AML-193 (cell line): ENCODE results near the gene GPANK1.
"Not testable (repeated sequence)": the region's sequence is repeated elsewhere in the genome, so short reads cannot be mapped to it uniquely, and the experiment has no call there.

Source experiments
- DNase-seq, 2 experiments: peaks; one replicate each; lab custom pipeline; 2025; lab: John Stamatoyannopoulos, UW

Gene GPANK1

DNA sequence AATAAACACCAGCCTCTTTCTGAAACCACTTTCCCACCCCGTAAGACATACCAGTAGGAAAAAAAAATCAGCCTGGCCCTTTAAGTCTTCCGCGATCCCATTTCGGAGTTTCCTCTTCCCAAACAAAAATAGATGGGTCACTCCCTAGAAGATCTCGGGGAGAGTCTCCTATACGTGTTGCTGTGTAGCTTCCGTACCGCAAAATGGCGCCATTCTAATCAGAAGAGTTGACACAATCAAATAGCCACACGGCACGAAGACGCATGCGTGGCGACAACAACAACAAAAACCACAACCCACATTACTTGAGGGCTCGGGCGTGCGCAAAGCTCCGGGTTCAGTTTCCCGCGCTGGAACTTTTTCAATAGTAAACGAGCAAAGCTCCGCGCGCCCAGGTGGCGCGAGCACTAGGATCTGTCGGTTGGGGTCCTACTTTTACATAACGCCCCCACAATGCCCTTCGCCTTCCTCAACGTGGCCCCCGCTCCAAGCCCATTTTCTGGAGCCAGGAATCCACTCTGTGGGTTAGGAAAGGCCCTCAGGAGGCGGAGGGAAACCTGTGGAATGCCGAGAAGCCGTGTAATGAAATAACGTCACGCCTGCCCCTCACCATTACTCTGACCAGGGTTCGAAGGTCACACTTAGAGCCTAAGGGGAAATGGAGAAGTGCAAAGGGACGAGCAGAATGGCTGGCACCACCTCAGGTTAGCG, at the start of gene GPANK1:
GPANK1 (minus strand) TSS at position 208 of the 711 bp plus-strand sequence. CDS start 519 bp downstream, outside the sequence.
- DNase-seq: peak; percentile 95 to 98

DNA sequence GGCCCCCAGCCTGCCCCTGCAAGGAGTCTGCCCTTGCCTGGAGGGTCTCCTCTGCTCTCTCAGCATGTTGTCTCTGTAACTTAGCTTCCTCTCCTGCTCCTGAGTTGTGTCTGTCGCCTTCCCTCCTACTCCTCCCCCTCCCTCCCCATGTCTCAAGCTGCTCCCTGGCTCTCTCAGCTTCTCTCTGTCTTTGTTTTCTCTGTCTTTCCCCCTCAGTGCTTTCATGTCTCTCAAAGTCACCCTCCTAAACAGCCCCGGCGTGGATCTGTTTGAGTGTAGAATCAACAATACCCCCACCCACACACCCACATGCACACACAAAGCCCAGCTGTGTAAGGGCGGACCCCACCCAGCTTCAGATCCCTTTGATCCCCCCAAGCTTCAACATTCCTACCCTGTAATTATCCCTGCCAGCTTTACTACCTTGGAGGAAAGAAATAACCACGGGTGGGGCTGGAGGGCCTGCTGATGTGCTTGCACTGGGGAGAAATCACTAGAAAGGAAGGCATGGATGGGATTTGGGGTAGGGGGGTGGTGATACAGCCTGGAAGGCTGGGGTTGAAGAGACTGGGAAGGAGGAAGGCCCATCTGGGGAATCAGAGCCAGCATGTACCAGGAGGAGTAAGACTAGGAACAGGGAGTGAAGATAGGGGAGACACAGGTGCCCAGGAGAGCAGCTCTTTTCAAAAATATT, 49.3 kb upstream of the GPANK1 start:
- no peak for DNase-seq

DNA sequence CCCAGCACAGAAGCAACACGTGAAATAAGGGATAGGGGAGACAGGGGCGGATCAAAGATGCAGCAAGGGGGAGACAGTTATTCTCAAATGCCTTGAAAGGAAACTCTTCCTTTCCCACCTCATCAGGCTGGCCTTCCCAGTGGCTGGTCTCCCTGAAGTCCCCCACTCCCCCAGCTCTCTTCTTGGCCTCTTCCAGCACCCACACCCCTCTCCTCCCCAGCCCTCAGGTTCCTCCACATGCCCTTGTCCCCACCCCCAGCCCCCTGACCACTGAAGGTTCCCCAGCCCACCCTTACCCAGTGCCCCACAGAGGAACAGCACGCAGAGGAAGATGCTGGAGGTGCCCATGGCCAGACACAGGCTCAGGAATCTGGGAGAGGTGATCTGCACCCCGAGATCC, 48.7 kb upstream of the GPANK1 start:
- DNase-seq: no peak

DNA sequence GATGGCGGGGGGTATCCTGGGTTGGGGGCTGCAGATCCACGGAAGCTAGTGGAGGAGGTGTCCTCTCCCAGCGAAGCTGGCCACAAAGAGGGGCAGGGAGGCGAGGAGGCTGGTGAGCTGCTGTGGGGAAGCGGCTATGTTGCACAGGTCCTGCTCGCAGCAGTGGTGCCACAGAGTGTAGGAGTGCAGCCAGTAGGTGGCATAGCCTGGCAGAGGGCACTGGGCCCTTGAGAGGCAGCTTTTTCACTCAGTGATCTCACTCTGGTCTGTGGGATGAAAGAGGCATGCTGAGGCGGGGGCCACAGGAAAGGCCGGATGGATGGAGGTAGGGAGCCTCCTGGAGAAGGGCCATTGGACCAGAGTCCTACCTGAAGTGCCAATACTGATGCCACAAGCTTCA, 47.5 kb upstream of the GPANK1 start:
- DNase-seq: peak; percentile 40 to 48

DNA sequence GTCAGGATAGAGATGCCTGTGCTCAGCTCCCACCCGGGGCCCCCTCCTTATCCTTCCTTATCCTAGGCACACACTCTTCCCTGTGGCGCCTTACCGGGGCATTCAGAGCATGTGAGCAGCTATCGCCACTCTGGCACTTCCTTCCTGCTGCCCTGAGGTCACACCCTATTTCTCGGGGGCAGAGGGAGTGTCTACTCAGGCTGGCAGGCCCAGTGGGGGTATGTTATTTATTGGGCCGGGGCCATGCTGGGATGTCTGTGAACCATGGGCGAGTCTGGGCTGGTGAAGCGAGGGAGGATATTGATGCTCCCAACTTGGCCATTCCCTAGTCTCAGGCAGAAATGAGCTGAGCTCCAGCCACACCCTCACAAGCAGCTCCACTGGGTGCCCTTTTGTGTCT, 46.4 kb upstream of the GPANK1 start:
- DNase-seq: peak; percentile 22 to 31

DNA sequence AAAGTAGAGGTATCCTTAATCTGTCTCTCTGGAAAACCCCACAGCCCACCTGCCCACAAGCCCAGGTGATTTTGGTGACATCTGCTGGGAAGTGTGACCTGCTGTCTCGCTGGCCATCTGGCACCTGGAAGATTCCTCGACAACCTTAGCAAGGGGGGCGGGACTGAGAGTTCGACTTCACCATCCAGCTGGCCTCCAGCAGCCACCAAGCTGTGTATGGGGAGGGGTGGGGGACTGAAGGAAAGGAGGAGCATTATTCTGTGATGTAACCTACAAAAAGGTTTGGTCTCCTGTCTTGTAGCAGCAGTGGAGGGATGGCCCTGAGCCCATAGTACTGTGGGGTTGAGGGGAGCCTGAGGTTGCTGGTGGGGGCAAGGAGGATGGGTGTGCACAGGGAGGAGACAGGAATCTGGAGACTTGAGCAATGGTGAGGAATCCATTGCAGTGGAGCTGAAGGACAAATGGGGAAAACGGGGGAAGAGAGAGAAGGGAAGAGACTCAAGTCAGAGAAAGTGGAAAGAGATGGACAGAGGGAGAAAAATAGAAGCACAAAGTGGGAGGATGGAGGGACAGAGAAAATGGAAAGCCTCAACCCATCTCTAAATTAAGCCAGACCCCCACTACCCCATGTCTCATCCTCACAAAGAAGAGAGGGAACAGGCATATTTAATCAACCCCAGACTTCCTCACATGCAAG, 45.9 kb upstream of the GPANK1 start:
- no peak for DNase-seq

DNA sequence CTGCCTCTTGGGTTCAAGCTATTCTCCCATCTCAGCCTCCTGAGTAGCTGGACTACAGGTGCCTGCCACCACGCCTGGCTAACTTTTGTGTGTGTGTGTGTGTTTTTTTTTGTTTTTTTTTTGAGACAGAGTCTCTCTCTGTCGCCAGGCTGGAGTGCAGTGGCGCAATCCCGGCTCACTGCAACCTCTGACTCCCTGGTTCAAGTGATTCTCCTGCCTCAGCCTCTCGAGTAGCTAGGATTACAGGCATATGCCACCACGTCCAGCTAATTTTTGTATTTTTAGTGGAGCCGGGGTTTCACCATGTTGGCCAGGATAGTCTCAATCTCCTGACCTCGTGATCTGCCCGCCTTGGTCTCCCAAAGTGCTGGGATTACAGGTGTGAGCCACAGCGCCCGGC, 44.4 kb upstream of the GPANK1 start:
- DNase-seq: not testable (repeated sequence)

DNA sequence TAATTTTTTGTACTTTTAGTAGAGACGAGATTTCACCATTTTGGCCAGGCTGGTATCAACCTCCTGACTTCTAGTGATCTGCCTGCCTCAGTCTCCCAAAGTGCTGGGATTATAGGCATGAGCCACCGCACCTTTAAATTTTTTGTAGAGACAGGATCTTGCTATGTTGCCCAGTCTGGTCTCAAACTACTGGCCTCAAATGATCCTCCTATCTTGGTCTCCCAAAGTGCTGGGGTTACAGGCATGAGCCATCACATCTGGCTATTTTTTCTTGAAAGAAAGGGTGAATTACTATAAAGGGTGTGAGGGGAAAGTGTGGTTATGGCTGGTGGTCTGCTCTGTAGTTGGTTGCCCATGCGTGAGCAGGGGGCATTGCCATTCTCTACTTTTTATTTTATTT, 43.4 kb upstream of the GPANK1 start:
- DNase-seq: no peak

DNA sequence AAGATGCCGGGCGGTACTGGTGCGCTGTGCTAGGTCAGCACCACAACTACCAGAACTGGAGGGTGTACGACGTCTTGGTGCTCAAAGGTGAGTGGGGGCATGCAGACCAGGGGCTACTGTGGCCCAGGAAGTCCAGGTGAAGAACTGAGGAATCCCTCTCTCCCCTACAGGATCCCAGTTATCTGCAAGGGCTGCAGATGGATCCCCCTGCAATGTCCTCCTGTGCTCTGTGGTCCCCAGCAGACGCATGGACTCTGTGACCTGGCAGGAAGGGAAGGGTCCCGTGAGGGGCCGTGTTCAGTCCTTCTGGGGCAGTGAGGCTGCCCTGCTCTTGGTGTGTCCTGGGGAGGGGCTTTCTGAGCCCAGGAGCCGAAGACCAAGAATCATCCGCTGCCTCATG, 42.9 kb upstream of the GPANK1 start:
- DNase-seq: no peak

DNA sequence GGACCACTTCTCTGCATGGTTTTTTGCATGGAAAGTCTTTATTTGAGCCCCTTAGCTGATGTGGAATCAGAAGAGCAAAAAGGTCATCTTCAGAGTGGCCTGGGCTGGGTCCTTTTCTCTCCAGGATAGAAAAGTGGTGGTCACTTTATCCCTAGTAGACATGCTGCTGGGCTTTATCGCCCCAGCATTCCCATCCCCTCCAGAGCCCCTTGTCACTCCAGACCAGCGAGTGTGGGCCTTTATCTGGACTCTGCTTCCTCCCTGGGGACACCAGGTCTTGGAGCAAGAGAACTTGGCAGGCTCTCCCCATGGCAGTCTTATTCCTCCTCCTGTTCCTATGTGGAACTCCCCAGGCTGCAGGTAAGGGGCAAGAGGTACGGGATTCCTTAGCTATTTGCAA, 41.8 kb upstream of the GPANK1 start, which contains the start of gene LY6G6F:
LY6G6F (plus strand) TSS at position 268 of the 400 bp plus-strand sequence; CDS start at position 309, 41 bp downstream.
- no peak for DNase-seq

DNA sequence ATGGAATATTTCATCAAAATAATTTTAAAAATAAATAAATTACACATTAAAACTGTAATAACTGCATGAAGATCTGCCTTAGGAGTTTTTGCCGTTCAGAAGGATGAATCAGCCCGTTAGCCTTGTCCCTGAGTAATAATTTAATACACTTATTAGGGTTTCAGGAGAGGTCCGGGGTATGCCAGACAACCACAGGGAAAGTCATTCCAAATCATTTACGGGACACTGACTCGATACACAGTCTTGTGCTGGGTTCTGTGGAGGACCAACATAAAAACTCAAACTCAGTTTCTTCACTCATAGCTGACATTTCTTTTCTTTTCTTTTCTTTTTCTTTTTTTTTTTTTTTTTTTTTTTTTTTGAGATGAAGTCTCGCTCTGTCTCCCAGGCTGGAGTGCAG, 41.1 kb upstream of the GPANK1 start:
- DNase-seq: no peak

DNA sequence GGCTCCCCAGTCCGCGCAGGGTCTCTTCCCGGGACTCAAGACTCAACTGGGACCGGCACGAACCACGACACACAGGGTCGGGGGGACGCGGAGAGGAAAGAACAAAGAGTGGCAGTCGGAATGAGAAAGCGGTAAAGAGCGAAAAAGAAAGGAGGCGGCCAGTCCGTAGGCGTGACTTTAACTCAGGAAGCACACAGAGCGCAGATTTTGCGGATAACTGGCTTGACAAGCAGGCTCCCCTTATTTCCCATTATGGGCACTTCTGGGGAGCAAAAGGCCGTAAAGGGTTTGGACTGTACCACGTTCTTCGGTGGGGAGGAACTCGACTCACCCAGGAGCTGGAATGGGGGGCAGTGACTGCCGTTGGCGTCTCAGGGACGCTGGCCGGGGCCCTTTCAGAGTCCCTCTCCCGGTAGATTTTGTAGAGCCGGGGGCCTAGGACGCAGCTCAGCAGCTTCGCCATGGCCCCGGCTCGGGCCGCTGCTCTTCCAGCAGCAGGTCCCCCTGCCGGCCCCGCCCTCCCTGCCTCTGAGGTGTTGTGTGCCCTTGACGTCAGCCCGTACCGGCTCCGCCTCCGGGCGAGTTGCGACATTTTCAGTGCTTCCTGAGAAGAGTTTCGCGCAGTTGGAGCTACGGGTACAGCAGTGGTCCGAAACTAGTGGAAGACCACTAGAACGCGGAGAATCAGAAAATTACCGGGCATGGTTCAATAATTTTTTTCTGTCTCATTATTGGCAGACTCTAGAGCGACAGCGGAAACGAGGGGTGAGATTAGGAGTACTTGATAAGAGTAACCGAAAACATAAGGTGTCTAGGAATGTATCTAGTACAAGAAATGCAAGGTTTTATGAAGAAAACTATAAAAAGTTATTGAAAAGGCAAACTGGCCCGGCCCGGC, 38.3 kb upstream of the GPANK1 start, which contains the start of gene ABHD16A:
ABHD16A (minus strand) TSS at position 506 of the 898 bp plus-strand sequence; CDS start at position 463, 43 bp downstream.
- peak; percentile 99 for DNase-seq

DNA sequence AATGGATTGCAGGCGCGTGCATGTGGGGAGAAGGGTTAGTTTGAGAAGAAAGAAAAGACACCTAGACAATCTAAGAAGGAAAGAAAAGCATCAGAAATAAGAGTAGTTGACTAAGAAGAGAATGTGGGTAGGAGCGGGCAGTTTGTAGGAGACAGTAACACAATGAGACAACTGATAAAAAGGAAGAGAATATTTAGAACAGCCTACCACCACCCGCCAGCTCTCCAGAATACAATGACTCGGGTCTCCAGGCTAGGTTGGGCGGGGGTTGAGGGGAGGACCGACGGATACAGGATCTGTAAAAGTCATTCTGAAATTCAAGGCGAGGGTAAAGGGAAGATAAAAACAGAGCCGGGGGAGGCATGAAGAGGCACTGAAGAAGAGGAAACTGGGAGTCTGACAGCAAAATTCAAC, 37.6 kb upstream of the GPANK1 start:
- peak in 1 of 2 experiments; percentile 70 for DNase-seq

DNA sequence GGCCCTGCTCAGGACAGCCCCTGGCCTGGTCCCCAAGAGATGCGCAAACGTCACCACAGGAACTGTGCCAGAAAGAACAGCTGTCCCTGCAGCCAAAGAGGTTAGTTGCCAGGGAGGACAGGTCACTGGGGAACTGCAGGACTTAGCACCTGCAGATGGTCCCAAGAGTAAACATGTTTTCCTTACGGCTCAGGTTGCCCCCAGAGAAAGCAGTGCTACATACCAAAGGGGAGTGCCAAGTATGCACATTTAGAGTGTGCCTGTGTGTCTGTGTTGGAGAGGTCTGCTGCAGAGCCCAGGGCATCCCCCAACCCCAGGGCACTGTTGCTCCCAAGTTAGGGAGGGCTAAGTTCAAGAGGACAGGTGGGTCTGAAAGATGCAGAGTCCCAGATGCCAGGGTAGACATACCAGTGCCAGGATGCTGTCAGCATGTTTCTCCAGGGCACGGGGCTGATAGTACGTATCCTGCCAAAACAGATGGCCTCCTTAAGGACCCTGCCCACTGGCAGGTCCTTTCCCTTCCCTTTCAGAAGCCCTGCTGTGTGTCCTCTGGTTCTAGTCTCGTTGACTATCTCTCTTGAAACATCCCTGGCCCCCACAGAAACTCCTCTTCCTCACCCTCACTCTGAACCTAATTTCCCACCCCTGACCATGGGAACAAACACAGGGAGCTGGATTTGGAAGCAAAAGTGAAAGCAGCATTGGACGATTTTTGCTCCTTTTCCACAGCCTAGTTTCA, 37.0 kb upstream of the GPANK1 start:
- no peak for DNase-seq

DNA sequence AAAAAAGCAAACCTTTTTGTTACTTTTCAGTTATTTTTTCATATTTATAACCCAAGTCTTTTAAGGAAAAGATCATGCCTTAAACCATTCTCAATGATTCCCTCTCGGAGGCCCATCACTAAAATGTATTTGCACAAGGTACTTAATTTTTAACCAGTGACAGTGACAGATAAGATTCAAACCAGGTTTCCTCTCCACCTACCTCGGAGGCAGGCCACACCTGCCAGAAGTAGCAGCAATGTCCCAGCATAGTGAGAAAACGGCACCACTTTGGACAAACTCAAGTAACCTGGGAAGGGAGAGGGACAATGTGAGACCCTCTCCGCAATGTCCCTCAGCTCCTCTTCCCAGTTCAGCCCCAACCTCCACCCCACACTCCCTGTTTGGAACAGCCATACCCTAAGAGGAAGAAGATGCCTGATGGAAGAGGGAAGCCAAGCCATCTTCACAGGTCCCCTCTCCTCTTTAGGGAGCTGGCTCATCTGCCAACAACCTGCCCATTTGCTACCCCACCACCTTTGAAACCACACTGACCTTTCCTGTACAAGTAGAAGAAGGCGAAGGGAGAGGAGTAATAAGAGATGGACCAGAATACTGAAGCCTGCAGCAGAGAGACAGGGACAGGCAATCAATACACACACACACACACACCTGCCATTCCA, 36.1 kb upstream of the GPANK1 start:
- no peak for DNase-seq

DNA sequence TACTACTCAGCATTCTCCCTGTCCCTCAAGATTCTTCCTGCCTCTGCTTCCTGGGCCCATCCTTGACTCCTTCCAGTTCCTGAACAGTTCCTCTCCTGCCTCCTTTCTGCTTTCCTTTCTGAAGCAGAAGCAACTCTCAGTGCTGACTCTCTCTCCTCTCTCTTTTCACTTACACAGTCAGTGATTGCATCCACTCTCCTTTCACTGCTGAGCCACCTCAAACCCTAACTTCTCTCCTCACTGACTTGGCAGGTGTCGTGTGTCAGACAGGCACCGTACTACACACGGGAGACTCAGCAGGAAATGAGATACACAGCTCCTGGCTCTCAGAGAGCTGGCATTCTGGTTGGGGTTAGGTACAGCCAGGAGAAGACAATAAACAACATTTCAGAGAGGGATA, 32.8 kb upstream of the GPANK1 start:
- DNase-seq: no peak

DNA sequence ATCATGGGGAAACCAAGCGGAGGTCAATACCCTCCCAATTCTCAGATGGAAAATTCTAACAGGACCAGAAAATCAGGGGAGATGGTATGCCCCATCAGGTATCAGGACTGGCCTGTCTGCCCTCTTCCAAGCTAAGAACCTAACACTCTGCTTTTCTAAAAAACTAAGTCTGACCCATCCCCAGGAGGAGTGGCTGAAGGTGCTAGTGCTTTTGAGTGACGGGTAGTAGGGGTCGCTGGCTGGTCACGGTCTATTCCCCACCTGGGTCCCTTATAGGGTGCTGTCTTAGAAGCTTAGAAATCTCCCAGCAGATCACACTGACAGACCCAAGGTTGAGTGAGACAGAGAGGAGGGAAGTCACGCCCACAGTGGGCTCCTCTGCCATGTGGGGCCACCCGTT, 28.7 kb upstream of the GPANK1 start:
- no peak for DNase-seq

DNA sequence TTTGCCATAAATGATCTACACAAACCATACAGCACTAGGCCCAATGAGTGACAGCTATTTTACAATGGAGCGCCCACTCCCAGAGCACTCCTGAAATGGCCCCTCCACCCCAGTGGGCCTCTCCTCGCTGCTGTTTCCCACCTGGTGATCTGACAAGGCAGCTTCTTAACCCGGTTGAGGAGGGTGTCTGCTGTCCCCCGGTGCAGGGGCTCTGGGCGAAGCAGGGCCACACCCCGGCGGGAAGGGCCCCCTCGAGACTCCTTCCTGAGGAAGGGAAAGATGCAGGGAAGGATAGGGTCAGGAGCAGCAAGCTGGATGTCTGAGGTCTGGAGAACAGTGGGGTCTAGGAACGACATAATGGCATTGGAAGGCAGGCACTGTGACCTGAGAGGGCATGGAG, 28.1 kb upstream of the GPANK1 start:
- DNase-seq: no peak

DNA sequence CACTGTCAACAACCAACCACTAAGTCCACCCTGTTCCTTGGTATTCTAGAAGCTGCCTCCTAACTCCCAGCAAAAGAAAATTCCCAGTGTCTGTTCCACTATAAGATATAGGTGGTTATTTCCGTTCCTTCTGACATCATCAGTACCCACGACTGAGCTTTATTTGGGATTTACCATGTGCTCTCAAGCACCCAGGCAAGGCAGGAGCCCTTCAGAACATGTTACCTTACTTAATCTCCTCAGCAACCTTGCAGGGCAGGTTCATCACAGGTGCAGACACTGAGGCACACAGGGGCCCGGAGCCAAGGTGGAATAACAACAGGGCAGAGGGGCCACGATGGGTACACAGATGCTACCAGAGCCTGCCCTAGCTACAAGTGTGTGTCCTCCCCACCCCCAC, 27.6 kb upstream of the GPANK1 start:
- DNase-seq: no peak

DNA sequence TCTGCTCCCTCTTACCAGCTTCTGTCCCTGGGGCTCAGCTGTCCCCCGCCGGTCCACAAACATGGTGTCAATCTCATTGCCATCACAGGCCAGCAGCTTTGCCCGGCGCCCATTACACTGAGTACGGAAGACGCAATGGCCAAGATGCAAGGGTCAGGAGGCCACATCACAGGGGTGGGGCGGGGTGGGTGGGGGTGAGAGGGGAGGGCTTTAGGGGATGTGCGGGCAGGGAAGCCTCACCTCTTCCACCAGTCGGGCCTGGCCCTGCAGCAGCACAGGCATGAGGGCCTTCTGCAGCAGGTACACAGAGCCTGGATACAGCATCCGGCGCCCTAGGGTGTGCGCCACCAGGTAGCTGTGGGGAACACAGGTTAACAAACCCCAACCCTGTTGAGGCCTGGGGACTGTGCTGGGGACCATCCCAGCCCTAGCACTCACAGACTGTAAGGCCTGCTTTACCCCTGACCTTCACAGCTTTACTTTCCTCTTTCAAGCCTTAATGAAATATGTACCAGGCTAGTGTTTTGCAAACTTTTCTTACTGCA, 26.8 kb upstream of the GPANK1 start:
- no peak for DNase-seq
